Measurements from ENCODE around the gene PARD6B.
"Not testable (repeated sequence)": the region's sequence is repeated elsewhere in the genome, so short reads cannot be mapped to it uniquely, and the experiment has no call there.

Gene PARD6B

DNA sequence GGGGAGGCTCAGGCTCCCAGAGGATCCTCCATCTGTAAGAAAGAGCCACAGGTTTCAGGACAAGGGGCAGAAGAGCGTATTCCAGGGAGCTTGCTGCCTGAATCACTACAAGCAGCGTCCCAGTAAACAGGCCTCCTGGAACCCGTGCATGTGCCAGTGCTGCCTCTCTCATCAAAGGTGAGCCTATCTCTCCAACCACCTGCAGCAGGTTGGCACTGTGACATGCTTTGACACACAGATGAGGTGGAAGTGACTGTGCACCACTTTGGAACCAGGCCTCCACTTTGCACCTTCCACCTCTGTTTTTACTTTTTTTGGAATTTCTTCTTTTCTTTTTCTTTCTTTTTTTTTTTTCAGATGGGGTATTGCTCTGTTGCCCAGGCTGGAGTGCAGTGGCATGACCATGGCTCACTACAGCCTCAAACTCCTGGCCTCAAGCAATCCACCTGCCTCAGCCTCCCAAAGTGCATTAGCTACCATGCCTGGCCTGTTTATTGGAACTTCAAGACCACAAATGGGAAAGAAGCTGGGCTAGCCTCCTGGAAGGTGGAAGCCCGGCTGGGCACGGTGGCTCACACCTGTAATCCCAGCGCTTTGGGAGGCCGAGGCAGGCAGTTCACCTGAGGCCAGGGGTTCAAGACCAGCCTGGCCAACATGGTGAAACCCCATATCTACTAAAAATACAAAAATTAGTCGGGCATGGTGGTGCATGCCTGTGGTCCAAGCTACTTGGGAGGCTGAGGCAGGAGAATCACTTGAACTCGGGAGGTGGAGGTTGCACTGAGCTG is 27.5 kb upstream of the PARD6B start:
- DNase-seq (ENCODE audit: low read depth in 2 of 2), result not testable (repeated sequence)

DNA sequence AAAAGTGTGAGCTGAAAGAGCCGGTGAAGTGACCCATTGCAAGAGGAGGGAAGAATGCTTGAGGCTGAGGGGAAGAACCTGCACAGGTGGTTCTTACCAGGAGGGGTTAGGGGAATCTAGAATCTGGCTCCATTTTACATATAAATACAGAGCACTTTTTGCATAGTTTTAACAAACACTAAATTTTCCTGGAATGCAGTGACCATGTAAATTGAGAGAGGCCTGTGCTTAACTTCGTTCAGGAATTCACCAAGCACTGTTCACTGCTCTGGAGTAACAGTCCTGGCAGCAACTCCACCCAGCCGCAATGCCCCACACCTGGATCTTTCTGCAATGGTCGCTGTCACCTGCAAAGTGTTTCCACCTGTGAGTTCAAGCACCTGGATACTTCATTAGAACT is 26.9 kb upstream of the PARD6B start:
- DNase-seq (ENCODE audit: low read depth in 2 of 2), result no peak

DNA sequence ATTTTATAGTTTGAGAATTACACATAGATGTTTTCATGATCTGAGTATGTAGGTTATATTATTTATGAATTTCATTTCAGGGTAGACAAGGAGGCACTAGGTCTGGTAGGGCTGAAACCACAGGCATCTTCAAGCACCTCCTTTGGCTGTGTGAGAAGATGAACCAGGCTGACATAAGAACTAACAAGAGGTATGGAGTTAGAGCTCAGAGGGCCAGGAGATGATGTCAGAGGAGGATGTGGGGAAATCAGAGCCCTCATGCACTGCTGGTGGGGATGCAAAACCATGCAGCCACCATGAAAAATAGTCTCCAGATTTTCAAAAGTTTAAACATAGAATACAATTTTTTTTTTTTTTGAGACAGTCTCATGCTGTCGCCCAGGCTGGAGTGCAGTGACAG is 26.4 kb upstream of the PARD6B start:
- no peak for DNase-seq (ENCODE audit: low read depth in 2 of 2)

DNA sequence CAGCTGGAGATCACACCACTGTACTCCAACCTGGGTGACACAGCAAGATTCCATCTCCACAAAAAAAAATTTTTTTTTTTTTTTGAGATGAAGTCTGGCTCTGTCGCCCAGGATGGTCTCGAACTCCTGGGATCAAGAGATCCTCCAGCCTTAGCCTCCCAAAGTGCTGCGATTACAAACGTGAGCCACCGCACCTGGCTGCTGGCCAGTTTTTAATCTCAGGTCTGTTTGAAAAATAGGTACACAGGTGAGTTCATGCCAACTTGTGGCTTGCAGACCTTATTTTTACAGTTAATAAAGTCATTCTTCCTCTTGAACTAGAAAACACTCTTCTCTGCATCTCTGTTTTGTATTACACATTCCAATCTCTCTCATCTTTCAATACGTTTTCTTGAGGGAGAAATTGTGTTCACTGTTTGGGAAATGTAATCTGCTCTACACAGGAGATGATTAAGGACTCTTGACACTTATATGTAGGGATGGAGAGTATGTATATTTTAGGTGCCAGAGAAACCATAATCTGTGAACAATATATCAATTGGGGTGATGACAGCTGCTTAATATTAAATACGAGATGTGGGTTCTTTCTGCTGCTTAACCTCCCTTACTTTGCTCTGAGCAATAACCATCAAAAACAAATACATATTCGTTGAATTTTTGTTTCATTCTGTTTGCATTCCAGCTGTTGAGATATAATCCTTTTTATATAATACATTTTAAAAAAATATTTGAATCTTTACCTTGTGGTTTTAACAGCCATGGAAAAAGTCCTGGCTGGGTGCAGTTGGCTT is 22.3 kb upstream of the PARD6B start:
- no peak for DNase-seq (ENCODE audit: low read depth in 2 of 2)

DNA sequence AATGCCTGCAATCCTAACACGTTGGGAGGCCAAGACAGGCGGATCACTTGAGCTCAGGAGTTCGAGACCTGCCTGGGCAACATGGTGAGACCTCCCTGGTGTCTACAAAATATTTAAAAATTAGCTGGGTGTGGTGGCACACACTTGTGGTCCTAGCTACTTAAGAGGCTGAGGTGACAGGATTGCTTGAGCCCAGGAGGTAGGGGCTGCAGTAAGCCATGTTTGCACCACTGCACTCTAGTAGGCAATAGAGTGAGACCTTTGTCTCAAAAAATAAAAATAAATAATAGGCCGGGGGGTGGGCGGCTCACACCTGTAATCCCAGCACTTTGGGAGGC is 21.8 kb upstream of the PARD6B start:
- no peak for DNase-seq (ENCODE audit: low read depth in 2 of 2)

DNA sequence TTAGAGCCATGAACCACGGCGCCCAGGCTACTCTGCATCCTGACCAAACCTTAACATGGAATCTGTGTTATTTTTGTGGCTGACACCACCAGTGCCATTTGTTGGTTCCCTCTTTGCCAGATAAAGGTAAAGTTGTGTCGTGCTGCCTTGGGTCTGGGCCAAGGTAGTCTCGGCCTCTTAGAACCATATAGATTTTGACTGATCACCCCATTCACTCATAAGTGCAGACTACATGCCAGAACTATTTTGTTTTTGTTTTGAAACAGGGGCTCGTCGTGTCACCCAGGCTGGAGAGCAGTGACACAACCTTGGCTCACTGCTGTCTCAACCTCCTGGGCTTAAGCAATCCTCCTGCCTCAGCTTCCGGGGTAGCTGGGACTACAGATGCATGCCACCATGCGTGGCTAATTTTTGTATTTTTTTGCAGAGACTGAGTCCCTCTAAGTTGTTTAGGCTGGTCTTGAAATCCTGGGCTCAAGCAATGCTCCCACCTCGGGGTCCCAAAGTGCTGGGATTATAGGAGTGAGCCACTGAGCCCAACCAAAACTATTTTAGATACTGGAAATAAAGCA is 20.8 kb upstream of the PARD6B start:
- DNase-seq (ENCODE audit: low read depth in 2 of 2), result no peak

DNA sequence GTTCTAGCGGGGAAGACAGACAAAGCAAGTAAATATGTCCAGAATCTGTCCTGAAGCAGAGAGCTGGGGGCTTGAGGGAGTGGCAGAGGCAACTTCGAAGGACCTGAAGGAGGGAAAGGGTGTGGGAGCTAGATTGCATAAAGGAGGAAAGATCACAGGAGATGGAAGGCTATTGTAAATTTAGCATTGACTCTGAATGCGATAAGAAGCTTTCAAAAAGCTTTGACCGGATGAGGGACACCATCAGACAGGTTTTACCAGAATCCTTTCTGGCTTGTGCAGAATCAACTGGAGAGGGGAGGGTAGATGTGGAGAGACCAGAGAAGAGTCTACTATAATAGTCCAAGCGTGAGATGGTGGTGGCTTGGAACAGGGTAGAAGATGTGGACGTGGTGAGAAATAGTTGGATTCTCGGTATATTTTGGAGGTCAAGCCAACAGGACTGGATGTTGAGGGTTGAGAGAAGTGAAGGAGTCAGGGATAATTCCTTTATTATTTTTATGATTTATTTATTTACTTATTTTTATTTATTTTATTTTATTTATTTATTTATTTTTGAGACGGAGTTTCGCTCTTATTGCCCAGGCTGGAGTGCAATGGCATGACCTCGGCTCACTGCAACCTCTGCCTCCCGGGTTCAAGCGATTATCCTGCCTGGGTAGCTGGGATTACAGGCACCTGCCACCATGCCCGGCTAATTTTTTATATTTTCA is 20.1 kb upstream of the PARD6B start:
- no peak for DNase-seq (ENCODE audit: low read depth in 2 of 2)

DNA sequence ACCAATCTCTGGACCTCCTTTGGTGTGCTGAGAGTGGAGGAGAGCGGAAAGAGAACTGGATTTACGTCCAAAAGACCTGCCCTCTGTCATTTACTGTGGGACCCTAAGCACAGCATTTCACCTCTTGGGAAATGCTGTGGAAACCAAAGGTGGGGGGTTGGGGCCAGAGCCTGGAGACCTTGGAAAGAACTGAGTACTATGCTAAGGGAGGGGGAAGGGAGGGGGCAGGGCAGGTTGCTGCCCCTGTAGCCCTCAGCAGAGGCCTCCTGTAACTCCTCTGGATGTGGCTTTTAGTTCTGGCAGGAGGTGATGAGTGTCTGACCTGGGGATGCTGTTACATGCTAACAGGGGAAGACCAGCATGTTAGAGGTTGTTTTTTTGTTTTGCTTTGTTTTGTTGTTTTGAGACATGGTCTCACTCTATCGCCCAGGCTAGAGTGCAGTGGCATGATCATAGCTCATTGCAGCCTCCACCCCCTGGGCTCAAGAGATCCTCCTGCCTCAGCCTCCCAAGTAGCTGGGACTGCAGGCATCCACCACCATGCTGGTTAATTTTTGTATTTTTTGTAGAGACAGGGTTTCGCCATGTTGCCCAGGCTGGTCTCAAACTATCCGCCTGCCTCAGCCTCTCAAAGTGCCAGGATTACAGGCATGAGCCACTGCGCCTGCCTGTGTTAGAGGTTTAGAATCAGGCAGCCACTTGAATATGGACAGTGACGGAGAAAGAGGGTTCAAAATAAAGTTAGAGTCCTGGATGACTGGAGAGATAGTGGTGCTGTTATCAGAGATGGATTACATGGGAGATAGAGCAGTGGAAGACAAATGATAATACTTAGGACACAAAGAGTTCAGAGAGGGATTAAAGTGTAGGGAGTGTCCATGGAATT is 18.4 kb upstream of the PARD6B start:
- no peak for DNase-seq (ENCODE audit: low read depth in 2 of 2)

DNA sequence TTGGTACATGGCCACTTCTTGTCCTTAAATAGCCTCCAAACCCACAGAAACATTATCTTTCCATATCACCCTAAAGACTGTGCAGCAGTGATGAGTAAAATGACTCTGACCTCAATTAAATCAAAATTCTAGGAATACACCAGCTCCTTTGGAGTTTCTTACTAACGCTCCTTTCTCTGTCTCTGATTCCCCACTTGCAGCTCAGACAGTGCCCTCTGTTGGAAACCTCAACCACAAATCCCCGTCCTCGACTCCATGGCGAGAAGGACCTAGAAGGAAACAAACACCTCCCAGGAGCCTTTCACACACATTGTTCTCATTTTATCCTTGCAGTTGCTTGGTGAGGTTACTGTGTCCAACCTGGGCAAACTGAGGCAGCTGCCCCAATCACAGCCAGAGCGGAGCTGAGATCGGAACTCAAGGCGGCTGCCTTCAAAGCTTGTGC is 17.7 kb upstream of the PARD6B start:
- DNase-seq (ENCODE audit: low read depth in 2 of 2), result no peak

DNA sequence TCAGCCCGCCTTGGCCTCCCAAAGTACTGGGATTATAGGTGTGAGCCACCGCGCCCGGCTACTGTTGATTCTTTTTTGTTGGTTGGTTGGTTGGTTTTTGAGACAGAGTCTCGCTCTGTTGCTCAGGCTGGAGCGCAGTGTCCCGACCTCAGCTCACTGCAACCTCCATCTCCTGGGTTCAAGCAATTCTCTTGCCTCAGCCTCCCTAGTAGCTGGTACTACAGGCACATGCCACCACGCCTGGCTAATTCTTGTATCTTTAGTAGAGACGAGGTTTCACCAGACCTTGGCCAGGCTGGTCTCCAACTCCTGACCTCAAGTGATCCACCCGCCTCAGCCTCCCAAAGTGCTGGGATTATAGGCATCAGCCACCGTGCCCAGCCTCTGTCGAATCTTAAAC is 17.0 kb upstream of the PARD6B start:
- DNase-seq (ENCODE audit: low read depth in 2 of 2), result not testable (repeated sequence)

DNA sequence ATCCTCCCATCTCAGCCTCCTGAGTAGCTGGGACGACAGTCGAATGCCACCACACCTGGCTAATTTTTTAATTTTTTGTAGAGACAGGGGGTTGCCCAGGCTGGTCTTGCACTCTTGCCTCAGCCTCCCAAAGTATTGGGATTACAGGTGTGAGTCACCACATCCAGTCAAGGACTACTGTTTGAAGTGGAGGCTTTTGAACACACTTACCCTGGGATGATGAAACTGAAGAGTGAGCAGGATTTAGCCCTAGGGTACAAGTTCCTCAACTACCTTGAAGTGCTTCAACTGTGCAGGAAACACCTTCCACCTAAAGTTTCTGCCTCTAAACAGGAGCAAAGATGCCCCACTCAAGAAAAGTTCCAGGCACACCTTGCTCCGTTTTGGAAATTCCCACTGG is 15.7 kb upstream of the PARD6B start:
- no peak for DNase-seq (ENCODE audit: low read depth in 2 of 2)

DNA sequence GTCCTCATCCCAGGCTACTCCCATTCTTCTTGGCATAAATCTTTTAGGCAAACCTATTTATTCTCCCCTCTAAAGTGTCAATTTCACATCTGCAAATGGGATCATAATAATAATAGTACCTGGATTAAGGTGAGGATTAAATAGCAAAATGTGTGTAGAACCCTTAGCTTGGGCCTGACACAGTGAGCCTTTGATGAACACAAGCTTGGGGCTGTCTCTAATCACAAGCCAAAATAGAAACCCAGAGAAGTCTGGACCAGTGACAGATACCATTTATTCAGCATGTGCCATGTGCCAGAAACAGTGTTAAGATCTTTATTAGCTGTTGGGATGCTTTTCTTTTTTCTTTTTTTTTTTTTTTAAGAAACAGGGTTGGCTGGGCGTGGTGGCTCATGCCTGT is 14.9 kb upstream of the PARD6B start:
- no peak for DNase-seq (ENCODE audit: low read depth in 2 of 2)

DNA sequence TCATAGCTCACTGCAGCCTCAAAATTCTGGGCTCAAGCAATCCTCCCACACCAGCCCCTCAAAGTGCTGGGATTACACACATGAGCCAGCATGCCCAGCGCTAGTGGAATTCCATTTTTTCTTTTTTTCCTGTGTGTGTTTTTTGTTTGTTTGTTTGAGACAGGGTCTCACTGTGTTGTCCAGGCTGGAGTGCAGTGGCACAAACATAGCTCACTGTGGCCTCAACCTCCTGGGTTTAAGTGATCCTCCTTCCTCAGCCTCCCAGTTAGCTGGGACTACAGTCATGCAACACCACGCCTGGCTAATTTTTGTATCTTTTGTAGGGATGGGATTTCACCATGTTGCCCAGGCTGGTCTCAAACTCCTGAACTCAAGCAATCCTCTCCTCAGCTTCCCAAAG is 14.1 kb upstream of the PARD6B start:
- no peak for DNase-seq (ENCODE audit: low read depth in 2 of 2)

DNA sequence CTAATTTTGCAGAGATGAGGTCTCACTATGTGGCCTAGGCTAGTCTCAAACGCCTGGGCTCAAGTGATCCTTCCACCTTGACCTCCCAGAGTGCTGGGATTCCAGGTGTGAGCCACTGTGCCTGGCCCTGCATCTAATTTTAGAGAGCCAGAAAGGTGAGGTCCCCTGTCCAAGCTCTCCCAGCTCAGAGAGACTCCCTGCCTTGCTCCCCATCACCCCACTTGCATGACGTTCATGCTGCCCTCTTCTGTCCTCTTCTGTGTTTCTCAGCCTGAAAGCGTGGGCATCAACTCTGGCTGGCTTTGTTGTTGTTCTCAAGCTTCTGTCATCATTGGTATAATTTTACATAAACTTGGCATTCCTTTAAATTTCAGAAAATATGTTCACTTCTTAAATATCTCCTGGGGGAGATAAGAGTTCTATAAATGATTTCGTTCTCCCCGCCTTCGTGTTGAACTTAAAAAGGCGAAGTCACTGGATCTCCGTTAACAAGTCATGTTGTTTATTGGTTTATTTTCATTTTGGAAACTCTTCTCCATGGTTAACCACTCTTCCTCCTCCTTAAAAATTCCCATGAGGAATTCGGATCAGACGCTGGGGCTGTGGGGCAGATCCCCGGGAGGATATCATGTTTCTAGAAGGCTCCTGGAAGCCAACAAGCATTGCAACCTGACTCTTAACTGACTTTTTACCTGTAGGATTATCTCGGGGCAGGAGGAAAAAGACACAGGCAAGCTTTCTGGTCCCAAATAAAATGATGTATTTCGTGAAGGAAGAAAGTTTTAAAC is 13.2 kb upstream of the PARD6B start:
- DNase-seq (ENCODE audit: low read depth in 2 of 2), result no peak

DNA sequence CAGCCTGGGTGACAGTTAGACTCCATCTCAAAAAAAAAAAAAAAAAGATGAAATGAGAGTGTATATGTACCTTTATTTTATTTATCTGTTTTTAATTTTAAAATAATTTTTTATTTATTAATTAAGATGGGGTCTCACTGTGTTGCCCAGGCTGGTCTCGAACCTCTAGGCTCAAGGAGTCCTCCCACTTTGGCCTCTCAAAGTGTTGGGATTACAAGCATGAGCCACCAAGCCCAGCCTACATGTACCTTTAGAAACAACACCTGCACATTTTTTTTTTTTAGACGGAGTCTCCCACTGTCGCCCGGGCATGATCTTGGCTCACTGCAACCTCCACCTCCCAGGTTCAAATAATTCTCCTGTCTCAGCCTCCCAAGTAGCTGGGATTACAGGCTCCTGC is 12.1 kb upstream of the PARD6B start:
- no peak for DNase-seq (ENCODE audit: low read depth in 2 of 2)

DNA sequence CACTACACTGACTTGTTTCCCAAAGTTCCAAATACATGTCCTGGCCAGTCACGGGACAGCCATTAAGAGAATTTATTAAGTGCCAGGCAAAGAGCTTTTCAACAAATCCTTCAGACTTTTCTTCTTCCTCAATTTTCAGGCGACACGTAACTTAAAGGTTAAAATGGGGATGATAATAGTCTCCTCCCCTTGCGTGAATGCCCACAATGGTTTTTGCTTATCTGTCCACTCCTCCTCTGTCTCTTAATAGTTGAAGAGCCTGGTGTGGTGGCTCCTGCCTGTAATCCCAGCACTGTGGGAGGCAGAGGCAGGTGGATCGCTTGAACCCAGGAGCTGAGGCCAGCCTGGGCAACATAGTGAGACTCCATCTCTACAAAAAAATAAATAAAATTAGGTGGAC is 11.4 kb upstream of the PARD6B start:
- no peak for DNase-seq (ENCODE audit: low read depth in 2 of 2)

DNA sequence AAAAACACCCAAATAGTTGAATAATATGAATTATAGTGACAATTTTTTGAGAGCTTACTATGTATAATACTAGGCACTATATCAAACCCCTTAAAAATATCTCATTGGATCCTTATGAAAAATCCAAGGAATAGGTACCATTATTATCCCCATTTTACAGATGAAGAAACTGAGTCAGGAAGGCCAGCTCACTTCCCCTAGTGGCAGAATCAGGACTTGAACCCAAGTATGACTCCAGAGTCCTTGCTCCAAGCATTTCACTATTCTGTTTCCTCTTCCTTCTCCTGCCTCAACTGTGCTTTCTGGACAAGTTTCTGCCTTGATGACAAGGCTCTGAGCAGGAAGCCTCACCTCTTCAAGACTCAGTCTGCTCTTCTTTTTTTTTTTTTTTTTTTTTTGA is 10.8 kb upstream of the PARD6B start:
- DNase-seq (ENCODE audit: low read depth in 2 of 2), result no peak

DNA sequence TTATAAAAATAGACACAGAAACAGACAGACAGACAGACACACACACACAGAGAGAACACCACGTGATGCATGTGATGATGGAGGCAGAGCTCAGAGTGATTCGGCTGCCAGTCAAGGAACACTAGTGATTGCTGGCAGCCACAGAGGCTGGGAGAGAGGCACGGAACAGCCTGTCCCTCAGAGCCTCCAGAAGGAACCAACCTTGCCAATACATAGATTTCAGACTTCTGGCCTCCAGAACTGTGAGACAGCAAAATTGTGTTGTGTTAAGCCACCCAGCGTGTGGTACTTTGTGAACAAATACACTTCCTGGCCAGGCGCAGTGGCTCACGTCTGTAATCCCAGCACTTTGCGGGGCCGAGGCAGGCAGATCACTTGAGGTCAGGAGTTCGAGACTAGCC is 9.5 kb upstream of the PARD6B start:
- DNase-seq (ENCODE audit: low read depth in 2 of 2), result no peak

DNA sequence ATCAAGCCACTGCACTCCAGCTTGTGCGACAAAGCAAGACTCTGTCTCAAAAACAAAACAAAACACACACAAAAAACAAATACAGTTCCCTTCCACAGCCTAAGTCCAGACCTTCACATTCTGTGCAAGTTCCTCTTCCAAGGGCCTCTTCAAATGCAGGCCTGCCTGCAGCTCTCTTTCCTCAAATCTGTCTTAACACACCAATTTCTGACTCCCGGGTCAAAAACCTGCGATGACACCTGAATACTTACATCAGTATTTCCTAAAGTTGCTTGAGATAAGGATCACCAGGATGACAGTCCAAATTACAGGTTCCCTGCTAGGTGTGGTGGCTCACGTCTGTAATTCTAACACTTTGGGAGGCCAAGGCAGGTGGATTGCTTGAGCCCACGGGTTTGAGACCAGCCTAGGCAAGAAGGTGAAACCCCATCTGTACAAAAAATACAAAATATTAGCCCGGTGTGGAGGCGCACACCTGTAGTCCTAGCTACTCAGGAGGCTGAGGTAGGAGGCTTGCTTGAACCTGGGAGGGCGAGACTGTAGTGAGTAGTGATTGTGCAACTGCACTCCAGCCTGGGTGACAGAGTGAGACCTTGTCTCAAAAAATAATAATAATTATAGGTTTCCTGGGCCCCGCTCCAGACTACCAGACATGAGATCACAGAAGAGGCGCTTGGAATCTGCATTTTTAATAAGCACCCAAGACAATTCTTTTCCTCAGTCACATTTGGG is 8.8 kb upstream of the PARD6B start:
- no peak for DNase-seq (ENCODE audit: low read depth in 2 of 2)

DNA sequence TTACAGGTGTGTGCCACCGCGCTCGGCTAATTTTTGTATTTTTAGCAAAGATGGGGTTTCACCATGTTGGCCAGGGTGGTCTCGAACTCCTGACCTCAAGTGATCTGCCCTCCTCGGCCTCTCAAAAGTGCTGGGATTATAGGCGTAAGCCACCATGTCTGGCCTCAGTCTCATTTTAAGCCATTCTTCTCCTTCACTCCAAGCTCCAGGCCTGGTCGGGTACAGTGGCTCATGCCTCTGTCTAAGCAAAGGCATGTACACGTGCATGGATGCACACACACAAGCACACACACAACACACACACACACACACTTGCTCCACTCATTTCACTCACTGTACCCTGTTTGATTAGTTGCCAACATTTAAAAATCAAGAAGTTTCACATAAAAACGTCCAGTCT is 7.7 kb upstream of the PARD6B start:
- no peak for DNase-seq (ENCODE audit: low read depth in 2 of 2)
